GM23248 (cell line): ENCODE measurements around the gene FDX1.

Experiments used
- EZH2 ChIP-seq: fragments of 200-600 bp; sonication (generic); IDR thresholded peaks from 2 replicates; pipeline ENCODE4 v1.6.1; 2018; ENCODE audit warnings: antibody characterized with exemption, mild to moderate bottlenecking; ENCODE audit not compliant: insufficient read depth, poor library complexity, severe bottlenecking
- EZH2phosphoT487 ChIP-seq: fragments of 200-600 bp; sonication (generic); IDR thresholded peaks from 2 replicates; pipeline ENCODE4 v1.6.1; 2018; ENCODE audit warnings: antibody characterized with exemption, moderate library complexity, mild to moderate bottlenecking, low read depth; ENCODE audit not compliant: insufficient read depth

- TF ChIP-seq EZH2phosphoT487 (no peak), EZH2 (no peak)
These were observed 79.7 kb downstream of the FDX1 start for GRCh38 chr11:110509472-110509871.
